ENCODE data around the gene KLHDC9.
"Not testable (repeated sequence)": the region's sequence is repeated elsewhere in the genome, so short reads cannot be mapped to it uniquely, and the experiment has no call there.

KLHDC9 gene

GRCh38 chr1:161099090-161099802, 1.1 kb downstream of the KLHDC9 start:
- no peak for DNase-seq

- no peak for DNase-seq
Measured at GRCh38 chr1:161100556-161100955, 2.4 kb downstream of the KLHDC9 start.

GRCh38 chr1:161106431-161106830, 8.3 kb downstream of the KLHDC9 start:
- no peak for DNase-seq

- DNase-seq = no peak
Measured at GRCh38 chr1:161111117-161111516, 13.0 kb downstream of the KLHDC9 start.

GRCh38 chr1:161111527-161111926, 13.4 kb downstream of the KLHDC9 start:
- no peak for DNase-seq

- DNase-seq = no peak
Measured at GRCh38 chr1:161113915-161114314, 15.8 kb downstream of the KLHDC9 start.

- DNase-seq = no peak
Measured at GRCh38 chr1:161114556-161114955, 16.4 kb downstream of the KLHDC9 start.

GRCh38 chr1:161115132-161115711, 17.1 kb downstream of the KLHDC9 start:
- DNase-seq = no peak

- not testable (repeated sequence) for DNase-seq
Measured at GRCh38 chr1:161115961-161116360, 17.8 kb downstream of the KLHDC9 start.

- peak; percentile 77 for DNase-seq
Measured at GRCh38 chr1:161117759-161118581, 19.8 kb downstream of the KLHDC9 start, which contains the start of the genes NIT1 and PFDN2. Gene NIT1, plus strand, starts transcription at chr1:161118105. Its CDS starts 72 bp downstream, at chr1:161118177. Gene PFDN2, minus strand, starts transcription at chr1:161118037. Its CDS starts 11 bp downstream, at chr1:161118026.

- DNase-seq = peak; percentile 41
Measured at GRCh38 chr1:161119092-161119903, 21.1 kb downstream of the KLHDC9 start.

- no peak for DNase-seq
Measured at GRCh38 chr1:161121042-161121650, 23.0 kb downstream of the KLHDC9 start.

GRCh38 chr1:161121834-161122233, 23.7 kb downstream of the KLHDC9 start:
- DNase-seq = no peak

GRCh38 chr1:161122967-161123366, 24.8 kb downstream of the KLHDC9 start:
- DNase-seq = no peak

- no peak for DNase-seq
Measured at GRCh38 chr1:161127649-161128048, 29.5 kb downstream of the KLHDC9 start.

- no peak for DNase-seq
Measured at GRCh38 chr1:161128591-161129420, 30.6 kb downstream of the KLHDC9 start.

GRCh38 chr1:161130266-161130665, 32.1 kb downstream of the KLHDC9 start:
- DNase-seq = no peak

GRCh38 chr1:161131523-161132409, 33.6 kb downstream of the KLHDC9 start:
- DNase-seq = no peak

- DNase-seq = peak; percentile 86
Measured at GRCh38 chr1:161132410-161133219, 34.5 kb downstream of the KLHDC9 start, which contains the start of gene DEDD. Gene DEDD, minus strand, starts transcription at chr1:161132667. Its CDS starts 8,205 bp downstream, at chr1:161124462.
